Stimulated activated naive B cell treated with anti-CD40 and anti-IgM and Interleukin-4, amounts not matched to agents 10 μg/mL and 1 μg/mL and 100 μg/mL, for 72 hours (primary cell): ENCODE measurements around the gene PHACTR1.

Source experiments
- ATAC-seq, 2 donors: fragments of 150-1000 bp; cut with Tn5 transposase; replicated peaks; 2 replicates each; pipeline ENCODE4 v1.10.0; 2021; ENCODE audit warnings: moderate library complexity in 1 of 2
- DNase-seq: peaks from one replicate; pipeline ENCODE4 v3.0.0; 2021
- H3K27ac Mint-ChIP-seq: one replicate; pipeline ENCODE4 v1.8.0; 2022; ENCODE audit warnings: mild to moderate bottlenecking, mixed read lengths
- H3K27me3 Mint-ChIP-seq, 2 donors: one replicate each; pipeline ENCODE4 v1.8.0; 2022; ENCODE audit warnings: mixed read lengths in 2 of 2
- H3K36me3 Mint-ChIP-seq, 2 donors: one replicate each; pipeline ENCODE4 v1.8.0; 2022; ENCODE audit warnings: mixed read lengths in 2 of 2, mild to moderate bottlenecking in 1 of 2
- H3K4me1 Mint-ChIP-seq, 2 donors: one replicate each; pipeline ENCODE4 v1.8.0; 2022; ENCODE audit warnings: mixed read lengths in 2 of 2, mild to moderate bottlenecking in 1 of 2
- H3K4me3 Mint-ChIP-seq, 2 donors: one replicate each; pipeline ENCODE4 v1.8.0; 2022; ENCODE audit warnings: mild to moderate bottlenecking in 2 of 2, mixed read lengths in 2 of 2, moderate library complexity in 1 of 2
- H3K9me3 Mint-ChIP-seq, 2 donors: one replicate each; pipeline ENCODE4 v1.8.0; 2022; ENCODE audit warnings: mixed read lengths in 2 of 2, mild to moderate bottlenecking in 1 of 2

PHACTR1 gene

DNA sequence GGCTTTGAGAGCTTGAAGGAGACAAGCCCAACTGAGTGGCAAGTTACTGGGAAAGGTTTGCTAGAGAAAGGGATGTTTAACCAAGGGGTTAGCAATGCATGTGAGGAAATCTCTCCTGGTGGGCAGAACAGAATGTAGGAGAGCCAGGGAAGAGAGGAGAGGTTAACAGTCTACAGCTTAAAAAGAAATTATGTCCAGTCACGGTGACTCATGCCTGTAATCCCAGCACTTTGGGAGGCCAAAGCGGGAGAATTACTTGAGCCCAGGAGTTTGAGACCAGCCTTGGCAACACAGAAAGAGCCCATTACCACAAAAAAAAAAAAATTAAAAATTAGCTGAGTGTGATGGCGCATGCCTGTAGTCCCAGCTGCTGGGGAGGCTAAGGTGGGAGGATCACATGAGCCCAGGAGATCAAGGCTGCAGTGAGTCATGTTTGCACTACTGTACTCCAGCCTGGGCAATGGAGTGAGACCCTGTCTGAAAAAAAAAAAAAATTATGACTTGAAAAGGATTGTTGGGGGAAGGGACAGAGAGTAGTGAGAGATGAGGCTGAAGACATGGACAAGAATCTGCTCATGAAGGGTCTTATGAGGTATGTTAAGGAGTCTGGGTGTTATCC lies 346.8 kb downstream of the PHACTR1 start:
- Mint-ChIP-seq H3K27me3 (no peaks in the 10 kb centered on the region), H3K27ac (no peak overlapping the region), H3K4me3 (no peak overlapping the region), H3K9me3 (no peaks in the 10 kb centered on the region), H3K4me1 (peaks cover under 1 to 1% of the 10 kb centered on the region in 2 donors), H3K36me3 (no peaks in the 10 kb centered on the region)
- ATAC-seq (no peak), DNase-seq (no peak)

DNA sequence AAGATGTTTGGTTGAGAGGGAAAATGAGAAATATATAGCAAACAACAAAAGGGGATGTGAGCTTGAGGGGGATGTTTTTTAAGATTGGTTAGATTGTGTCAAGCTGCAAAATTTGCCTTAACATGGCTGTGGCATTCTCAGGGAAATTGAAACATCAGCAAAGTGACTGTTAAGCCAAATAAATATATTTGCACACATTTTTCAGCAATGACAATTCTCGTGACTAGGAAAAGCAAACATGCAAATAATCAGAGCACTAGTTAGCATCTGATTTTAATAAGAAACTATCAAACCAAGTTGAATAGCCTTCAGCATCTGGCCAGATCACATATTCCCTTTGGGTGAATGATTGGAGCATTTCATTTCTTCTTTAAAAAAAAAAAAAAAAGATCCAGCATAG lies 349.0 kb downstream of the PHACTR1 start:
- peaks cover 6 to 8% of the 10 kb centered on the region in 2 donors for H3K4me1 Mint-ChIP-seq
- no peaks in the 10 kb centered on the region for H3K27me3 Mint-ChIP-seq
- H3K27ac Mint-ChIP-seq, result no peak overlapping the region
- DNase-seq (no peak), ATAC-seq (no peak)
- H3K4me3 Mint-ChIP-seq, result no peak overlapping the region
- H3K36me3 Mint-ChIP-seq, result no peaks in the 10 kb centered on the region
- no peaks in the 10 kb centered on the region for H3K9me3 Mint-ChIP-seq

DNA sequence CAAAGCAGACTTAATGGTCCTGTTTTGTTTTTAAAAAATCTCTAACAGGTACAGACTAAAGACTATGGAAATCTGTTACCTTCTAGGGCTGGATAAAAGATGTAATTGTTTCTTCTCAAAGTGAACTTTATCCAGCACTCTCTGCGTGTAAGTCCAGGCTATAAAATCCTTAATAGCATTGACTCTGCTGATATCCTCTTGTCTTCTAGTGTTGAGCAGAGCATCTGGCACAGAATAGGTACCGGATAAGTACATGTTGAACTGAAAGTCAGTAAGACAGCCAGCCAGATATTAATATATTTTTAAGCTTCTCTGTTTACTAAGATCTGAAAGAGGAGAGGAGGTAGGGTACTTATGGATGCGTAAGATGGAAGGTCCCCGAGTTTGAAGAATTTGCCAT lies 349.5 kb downstream of the PHACTR1 start:
- Mint-ChIP-seq H3K36me3 (no peaks in the 10 kb centered on the region), H3K27ac (no peak overlapping the region), H3K4me1 (peaks cover 6 to 8% of the 10 kb centered on the region in 2 donors), H3K27me3 (no peaks in the 10 kb centered on the region), H3K4me3 (no peak overlapping the region), H3K9me3 (no peaks in the 10 kb centered on the region)
- DNase-seq, result no peak
- no peak for ATAC-seq

DNA sequence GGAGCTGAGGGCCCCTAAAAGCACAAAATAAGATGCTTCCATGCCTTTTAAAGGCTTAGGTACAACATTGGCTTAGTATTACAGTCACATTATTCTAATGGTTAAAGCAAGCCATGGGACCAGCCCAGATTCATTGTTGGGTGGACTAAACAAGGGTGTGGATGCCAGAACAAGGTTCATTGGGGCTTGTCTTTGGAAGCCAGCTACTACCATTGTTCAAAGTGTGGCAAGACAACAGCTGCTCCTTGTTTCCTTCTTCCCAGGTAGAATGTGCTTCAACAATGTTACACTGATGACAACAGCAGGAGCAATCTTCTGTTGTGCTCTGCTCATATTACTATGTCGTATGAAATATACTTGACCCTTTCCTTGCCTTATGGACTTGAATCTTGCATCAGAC lies 350.3 kb downstream of the PHACTR1 start:
- peaks cover 6 to 8% of the 10 kb centered on the region in 2 donors for H3K4me1 Mint-ChIP-seq
- DNase-seq (no peak), ATAC-seq (no peak)
- H3K27me3 Mint-ChIP-seq, result no peaks in the 10 kb centered on the region
- H3K36me3 Mint-ChIP-seq, result no peaks in the 10 kb centered on the region
- no peaks in the 10 kb centered on the region for H3K9me3 Mint-ChIP-seq
- no peak overlapping the region for H3K27ac Mint-ChIP-seq
- H3K4me3 Mint-ChIP-seq, result no peak overlapping the region

DNA sequence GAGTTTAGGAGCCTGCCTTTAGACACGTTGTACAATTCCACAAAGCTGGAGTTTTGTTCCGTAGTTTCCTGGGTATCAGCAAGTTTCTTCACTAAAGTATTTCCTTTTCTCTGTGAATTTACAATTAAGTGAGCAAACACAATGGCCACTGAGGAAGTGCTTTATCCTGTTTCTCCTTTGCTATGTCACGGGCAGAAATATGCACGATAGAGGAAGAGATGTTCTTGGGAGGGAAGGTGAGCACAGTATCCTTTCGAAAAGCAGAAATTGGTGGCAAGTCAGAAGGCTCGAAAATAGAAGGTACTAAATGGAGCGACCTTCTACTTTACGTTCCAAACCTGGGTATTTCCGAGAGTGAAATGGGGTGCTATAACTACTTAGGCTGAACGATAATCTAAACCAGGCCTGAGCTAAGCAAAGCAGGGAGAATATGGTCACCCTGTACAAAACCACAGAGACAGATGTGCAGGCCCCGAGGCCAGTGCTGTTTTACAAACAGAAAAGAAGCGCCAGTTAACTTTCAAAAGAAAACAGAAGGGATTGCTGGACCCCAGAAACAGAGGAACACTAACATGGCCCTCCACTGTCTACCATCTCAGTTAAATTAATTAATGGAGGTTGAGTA lies 352.1 kb downstream of the PHACTR1 start:
- no peak for DNase-seq
- peaks cover 6 to 8% of the 10 kb centered on the region in 2 donors for H3K4me1 Mint-ChIP-seq
- H3K27me3 Mint-ChIP-seq, result no peaks in the 10 kb centered on the region
- ATAC-seq, result peak in 1 of 2 donors; percentile 34
- H3K27ac Mint-ChIP-seq, result no peak overlapping the region
- no peak overlapping the region for H3K4me3 Mint-ChIP-seq
- H3K36me3 Mint-ChIP-seq, result no peaks in the 10 kb centered on the region
- no peaks in the 10 kb centered on the region for H3K9me3 Mint-ChIP-seq

DNA sequence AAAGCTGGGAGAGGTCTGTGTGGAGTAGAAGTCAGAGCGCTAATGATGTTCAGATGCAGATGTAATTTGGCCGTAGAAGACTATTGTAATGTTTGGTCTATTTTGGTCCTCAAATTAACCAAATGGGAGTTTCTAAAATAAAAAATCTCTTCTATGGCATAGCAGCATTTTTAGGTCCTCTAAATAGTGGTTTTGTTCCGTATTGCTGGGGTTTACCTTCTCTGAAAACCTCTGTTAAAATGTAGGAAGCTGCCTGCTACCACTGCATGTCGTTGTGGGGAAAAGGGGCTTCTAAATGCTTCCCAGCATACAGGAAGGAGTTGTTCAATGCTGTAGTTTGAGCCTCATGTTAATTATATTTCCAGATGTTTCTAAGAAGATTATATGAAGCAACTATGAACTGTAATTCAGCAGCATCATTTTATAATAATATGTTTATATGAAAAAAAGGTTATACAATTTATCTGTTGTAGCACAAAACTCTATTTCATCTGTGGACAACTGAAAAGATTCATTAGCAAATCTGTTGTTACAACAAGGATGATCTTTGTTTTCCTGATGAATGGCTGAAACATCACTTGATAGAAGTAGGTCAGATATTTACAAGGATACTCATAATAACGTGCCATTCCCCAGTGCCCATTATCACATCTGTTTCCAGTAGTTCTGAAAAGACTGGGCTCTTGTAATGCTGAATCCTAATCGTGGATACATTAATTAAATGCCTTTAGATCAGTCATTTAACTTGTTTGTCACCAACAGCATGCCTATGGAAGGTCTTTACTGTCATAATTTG lies 355.2 kb downstream of the PHACTR1 start:
- Mint-ChIP-seq H3K27me3 (no peaks in the 10 kb centered on the region), H3K4me1 (peaks cover 6 to 8% of the 10 kb centered on the region in 2 donors)

DNA sequence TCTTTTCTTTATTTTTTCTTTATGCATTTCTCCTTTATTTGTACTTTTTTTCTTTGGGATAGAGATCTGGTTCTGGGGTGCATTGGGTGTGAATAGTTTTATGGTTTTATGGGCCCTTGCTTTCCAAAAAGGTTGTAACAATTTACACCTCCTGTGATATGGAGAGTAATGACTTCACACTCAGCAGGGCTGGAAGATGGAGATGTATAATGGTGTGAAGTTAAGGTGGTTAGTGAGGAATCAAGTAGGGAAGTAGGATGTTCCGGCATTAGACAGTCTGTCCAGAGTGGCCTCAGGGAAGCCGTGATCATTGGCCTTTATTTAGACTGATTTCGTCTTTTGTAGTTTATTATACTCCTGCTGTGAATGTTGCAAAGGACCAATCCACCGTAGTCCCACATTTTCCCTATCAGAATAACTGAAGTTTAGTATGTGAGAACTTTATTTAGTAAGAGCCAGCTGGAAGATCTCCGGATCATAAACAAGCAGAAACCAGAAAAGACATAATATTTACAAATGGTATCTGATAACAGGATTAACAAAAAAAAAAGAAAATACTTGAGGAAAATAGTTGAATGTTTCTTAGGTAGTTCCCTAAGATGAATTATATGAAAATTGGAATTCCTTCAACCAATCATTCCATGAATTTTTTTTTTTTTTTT lies 356.2 kb downstream of the PHACTR1 start:
- H3K9me3 Mint-ChIP-seq, result no peaks in the 10 kb centered on the region
- H3K36me3 Mint-ChIP-seq, result no peaks in the 10 kb centered on the region
- H3K4me3 Mint-ChIP-seq, result no peak overlapping the region
- peaks cover 6 to 8% of the 10 kb centered on the region in 2 donors for H3K4me1 Mint-ChIP-seq
- no peak for ATAC-seq
- no peak overlapping the region for H3K27ac Mint-ChIP-seq
- H3K27me3 Mint-ChIP-seq, result no peaks in the 10 kb centered on the region
- no peak for DNase-seq

More for the DNA sequence above, 355.2 kb downstream of the PHACTR1 start:
- H3K36me3 Mint-ChIP-seq, result no peaks in the 10 kb centered on the region
- no peak for ATAC-seq
- no peak overlapping the region for H3K4me3 Mint-ChIP-seq
- no peaks in the 10 kb centered on the region for H3K9me3 Mint-ChIP-seq
- no peak overlapping the region for H3K27ac Mint-ChIP-seq
- DNase-seq, result no peak

DNA sequence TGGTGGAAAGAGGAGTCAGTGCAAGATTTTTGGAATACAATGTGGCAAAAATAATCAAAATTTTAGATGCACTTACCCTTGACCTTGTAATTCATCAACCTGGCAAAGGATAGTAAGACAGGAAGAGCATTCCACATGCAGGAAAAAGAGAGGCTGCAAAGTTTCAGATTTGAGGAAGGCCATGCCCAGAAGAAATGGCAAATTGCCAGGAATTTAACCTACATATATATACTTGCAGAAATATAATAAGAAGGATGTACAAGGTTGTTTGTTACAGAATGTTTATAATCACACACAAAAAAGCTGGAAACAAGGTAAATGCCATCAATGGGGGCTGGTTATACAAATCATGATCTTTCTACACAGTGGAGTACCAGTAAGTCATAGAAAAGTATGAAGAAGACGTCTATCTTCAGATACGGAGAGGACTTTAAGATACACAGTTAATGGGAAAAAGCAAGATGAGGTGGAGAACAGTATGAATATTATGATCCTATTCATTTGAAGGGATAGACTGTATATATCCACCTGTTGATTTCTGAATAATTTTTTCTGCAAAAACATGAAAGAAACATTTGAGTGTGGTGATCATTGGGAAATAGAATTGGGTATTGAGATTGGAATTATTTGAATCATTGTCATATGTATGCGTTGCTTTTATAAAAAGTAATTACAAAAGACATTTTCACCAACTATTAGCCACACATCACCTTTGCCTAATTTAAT lies 358.0 kb downstream of the PHACTR1 start:
- DNase-seq, result no peak
- Mint-ChIP-seq H3K27me3 (no peaks in the 10 kb centered on the region), H3K36me3 (no peaks in the 10 kb centered on the region), H3K27ac (no peak overlapping the region), H3K4me1 (no peaks in the 10 kb centered on the region), H3K4me3 (no peak overlapping the region), H3K9me3 (no peaks in the 10 kb centered on the region)
- no peak for ATAC-seq

DNA sequence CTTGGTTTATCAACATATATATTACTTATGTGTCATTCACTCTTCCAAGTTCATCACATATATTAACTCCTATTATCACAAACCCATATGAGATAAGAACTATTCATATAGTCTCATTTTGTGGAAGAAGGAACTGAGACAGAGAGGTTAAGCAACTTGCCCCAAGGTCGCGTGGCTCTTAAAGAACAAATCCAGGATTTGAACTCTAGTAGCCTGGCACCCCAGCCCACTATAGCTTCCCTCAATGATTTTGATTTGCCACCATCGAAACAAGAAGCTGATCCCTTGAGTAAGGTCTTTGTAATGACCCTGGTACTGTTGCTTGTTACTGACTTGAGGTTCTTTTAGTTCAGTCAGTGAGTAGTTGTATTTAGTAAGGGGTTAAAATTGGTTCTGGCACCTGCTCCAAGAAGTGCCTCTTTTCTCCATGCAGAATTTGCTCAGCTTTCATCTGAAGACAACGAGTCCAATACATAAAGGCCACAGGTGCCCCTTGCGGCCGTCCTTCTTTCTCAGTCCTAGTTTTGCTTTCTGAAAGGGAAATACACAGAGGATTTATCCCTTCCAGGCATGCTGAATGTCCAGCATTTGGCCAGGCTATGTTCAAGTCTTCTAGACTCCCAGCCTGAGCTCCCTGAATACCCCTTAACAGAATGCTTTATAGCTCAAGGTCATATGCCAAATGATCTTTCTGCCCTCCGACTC lies 358.7 kb downstream of the PHACTR1 start:
- ATAC-seq (no peak), DNase-seq (no peak)
- Mint-ChIP-seq H3K27me3 (no peaks in the 10 kb centered on the region), H3K27ac (no peak overlapping the region), H3K4me3 (no peak overlapping the region), H3K4me1 (no peaks in the 10 kb centered on the region), H3K36me3 (no peaks in the 10 kb centered on the region), H3K9me3 (no peaks in the 10 kb centered on the region)

DNA sequence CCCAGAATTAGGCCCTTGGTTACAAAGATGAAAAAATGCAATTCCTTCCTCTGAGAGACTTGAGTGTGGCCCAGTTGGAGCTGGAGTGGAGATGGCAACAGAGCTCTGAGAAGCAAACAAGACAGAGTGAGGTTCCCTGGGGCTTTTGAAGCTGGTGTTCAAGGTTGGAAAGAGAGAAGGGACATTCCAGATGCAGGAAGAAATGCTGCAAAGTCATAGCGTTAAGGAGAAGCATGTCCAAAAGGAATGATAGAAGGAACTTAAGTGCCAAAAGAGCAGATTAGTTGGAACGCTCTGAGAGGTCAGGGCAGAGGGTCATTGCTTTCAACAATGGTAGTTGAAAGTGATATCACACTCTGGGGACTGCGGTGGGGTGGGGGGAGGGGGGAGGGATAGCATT lies 360.0 kb downstream of the PHACTR1 start:
- Mint-ChIP-seq H3K36me3 (no peaks in the 10 kb centered on the region), H3K27me3 (no peaks in the 10 kb centered on the region)
- ATAC-seq, result no peak

DNA sequence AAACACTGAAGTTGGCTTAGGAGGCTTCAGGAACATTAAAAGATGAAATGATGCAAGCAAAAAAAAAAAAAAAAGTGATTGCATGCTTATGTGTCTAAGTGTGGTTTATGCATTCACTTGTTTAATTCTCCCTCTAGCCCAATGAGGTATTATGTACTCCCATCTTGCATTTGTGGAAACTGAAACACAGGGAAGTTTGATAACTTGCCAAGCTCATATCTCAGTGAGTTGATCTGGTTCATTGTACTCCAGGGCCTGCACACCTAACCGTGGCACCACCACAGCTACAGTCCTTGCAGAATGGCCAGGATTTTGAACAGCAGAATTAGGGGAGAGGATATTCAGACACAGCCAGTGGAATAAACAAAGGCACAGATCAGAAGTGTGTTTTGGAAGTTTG lies 360.6 kb downstream of the PHACTR1 start:
- H3K36me3 Mint-ChIP-seq, result no peaks in the 10 kb centered on the region
- no peak for ATAC-seq
- no peaks in the 10 kb centered on the region for H3K9me3 Mint-ChIP-seq
- H3K4me1 Mint-ChIP-seq, result no peaks in the 10 kb centered on the region
- H3K4me3 Mint-ChIP-seq, result no peak overlapping the region
- H3K27me3 Mint-ChIP-seq, result no peaks in the 10 kb centered on the region
- DNase-seq, result no peak
- no peak overlapping the region for H3K27ac Mint-ChIP-seq

More for the DNA sequence above, 360.0 kb downstream of the PHACTR1 start:
- H3K9me3 Mint-ChIP-seq, result no peaks in the 10 kb centered on the region
- DNase-seq, result no peak
- no peaks in the 10 kb centered on the region for H3K4me1 Mint-ChIP-seq
- H3K4me3 Mint-ChIP-seq, result no peak overlapping the region
- H3K27ac Mint-ChIP-seq, result no peak overlapping the region

DNA sequence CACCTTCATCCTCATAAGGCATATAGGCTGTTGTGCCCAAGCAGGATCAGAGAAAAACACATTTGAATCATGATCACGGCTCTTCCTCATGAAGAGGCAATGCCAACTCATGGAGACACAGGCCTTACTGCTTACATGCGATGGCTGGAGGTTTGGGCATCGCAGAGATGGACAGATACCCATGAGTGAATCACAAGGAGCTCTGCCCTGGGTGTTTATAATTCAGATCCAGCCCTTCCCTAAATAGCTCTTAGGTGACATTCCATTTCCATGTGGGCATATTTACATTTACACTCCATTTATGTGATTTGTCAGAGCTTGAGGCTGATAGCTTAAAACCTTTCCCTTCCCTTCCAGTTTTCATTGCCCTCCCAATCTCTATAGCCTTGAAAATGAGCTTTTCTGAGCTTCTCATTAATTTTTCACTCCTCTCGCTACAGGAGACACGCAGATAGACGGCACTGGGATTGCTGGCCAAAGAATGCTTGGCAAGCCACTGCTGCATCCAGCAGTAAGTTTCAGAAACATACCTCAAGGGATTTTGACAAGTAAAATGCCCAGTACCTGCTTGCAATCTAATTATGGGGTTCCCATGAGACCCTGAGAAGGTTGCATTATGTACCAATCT lies 362.6 kb downstream of the PHACTR1 start:
- H3K27ac Mint-ChIP-seq, result no peak overlapping the region
- no peaks in the 10 kb centered on the region for H3K4me1 Mint-ChIP-seq
- ATAC-seq (no peak), DNase-seq (no peak)
- H3K9me3 Mint-ChIP-seq, result peaks cover 2 to 4% of the 10 kb centered on the region in 2 donors
- H3K4me3 Mint-ChIP-seq, result no peak overlapping the region
- H3K27me3 Mint-ChIP-seq, result peaks cover 0 to 3% of the 10 kb centered on the region in 2 donors
- no peaks in the 10 kb centered on the region for H3K36me3 Mint-ChIP-seq

DNA sequence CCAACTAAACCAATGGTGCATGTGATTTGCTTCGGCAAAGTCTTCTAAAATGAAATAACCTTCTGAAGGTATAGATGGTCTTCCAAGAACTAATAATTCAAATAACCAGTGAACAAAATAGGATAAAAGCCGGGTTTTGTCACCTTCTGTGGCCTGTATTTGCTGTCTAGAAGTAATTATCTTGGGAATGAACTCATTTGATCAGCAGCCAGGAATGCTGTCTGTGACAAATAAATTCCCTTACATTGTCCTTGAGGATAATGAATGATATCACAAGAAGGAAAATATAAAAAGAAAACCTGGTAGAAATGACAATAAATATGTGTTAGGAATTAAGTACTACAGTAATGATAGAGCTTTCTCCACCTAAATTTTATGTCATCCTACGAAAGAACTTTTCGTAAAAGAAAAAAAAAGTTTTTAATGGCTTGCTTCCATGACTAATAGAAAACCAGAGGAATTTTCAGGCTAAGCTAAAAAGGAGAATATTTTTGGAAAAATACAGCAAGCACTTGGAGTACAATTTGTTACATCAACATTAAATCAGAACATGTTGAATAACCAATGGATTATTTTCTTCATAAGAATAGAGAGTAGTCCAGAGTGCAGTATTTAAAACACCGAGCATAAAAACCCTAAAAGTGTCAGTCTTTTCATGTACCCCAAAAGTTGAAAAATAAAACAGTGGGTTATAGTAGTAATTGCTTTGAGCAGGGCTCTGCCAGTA lies 364.1 kb downstream of the PHACTR1 start:
- no peak overlapping the region for H3K4me3 Mint-ChIP-seq
- no peak for ATAC-seq
- peaks cover 2 to 4% of the 10 kb centered on the region in 2 donors for H3K9me3 Mint-ChIP-seq
- no peaks in the 10 kb centered on the region for H3K4me1 Mint-ChIP-seq
- H3K36me3 Mint-ChIP-seq, result no peaks in the 10 kb centered on the region
- H3K27me3 Mint-ChIP-seq, result peaks cover 0 to 3% of the 10 kb centered on the region in 2 donors
- H3K27ac Mint-ChIP-seq, result no peak overlapping the region
- no peak for DNase-seq
